WTC11 (cell line): ENCODE data around the gene STAG1. TPM values are rescaled to one million over a fixed set of nuclear protein-coding genes. Genes with fewer than 3 reads are reported as not detected.

Source experiments
- ATAC-seq: fragments of 200-7000 bp; cut with Tn5 transposase; 2 replicates; pipeline ENCODE4 v1.10.0; 2021; ENCODE audit warnings: mild to moderate bottlenecking, moderate library complexity
- CTCF ChIA-PET: fragments of 300-600 bp; sonication (Branson Sonifier 250); formaldehyde crosslinking; loops from one replicate; lab custom pipeline; 2021; ENCODE audit warnings: antibody characterized with exemption; lab: Charles Lee
- POLR2A ChIA-PET: fragments of 350-600 bp; sonication (Branson Sonifier 250); formaldehyde crosslinking; loops from one replicate; lab custom pipeline; 2021; ENCODE audit warnings: antibody characterized with exemption; lab: Charles Lee
- DNase-seq: peaks from one replicate; pipeline ENCODE4 v3.0.0; 2021; ENCODE audit warnings: low spot score
- H3K27ac Mint-ChIP-seq: 2 replicates; pipeline ENCODE4 v1.8.0; 2021; ENCODE audit warnings: mixed read lengths
- H3K27me3 Mint-ChIP-seq: 2 replicates; pipeline ENCODE4 v1.8.0; 2021; ENCODE audit warnings: low read depth, mild to moderate bottlenecking, moderate library complexity, mixed read lengths
- H3K36me3 Mint-ChIP-seq: 2 replicates; pipeline ENCODE4 v1.8.0; 2021; ENCODE audit warnings: mixed read lengths
- H3K4me1 Mint-ChIP-seq: 2 replicates; pipeline ENCODE4 v1.8.0; 2022; ENCODE audit warnings: mixed read lengths
- H3K4me3 Mint-ChIP-seq: 2 replicates; pipeline ENCODE4 v1.8.0; 2021; ENCODE audit warnings: mild to moderate bottlenecking, moderate library complexity, mixed read lengths
- H3K9me3 Mint-ChIP-seq: 2 replicates; pipeline ENCODE4 v1.8.0; 2021; ENCODE audit warnings: mixed read lengths
- CREB1 ChIP-seq: sonication (generic); formaldehyde crosslinking; IDR thresholded peaks from 2 replicates; pipeline ENCODE4 v1.8.0; 2023; ENCODE audit warnings: mild to moderate bottlenecking, missing genetic modification reagents
- CREM ChIP-seq: sonication (generic); formaldehyde crosslinking; IDR thresholded peaks from 2 replicates; pipeline ENCODE4 v1.8.1; 2022; ENCODE audit warnings: mild to moderate bottlenecking, missing genetic modification reagents, moderate library complexity
- ETV6 ChIP-seq: sonication (generic); formaldehyde crosslinking; IDR thresholded peaks from 2 replicates; pipeline ENCODE4 v1.8.1; 2022; ENCODE audit warnings: mild to moderate bottlenecking, missing genetic modification reagents
- FOXJ3 ChIP-seq: sonication (generic); formaldehyde crosslinking; IDR thresholded peaks from 2 replicates; pipeline ENCODE4 v1.9.0; 2021; ENCODE audit warnings: missing genetic modification reagents, mild to moderate bottlenecking, borderline replicate concordance
- HMGA2 ChIP-seq: fragments of 250-450 bp; sonication (Bioruptor Pico); IDR thresholded peaks from 2 replicates; pipeline ENCODE4 v1.4.0; 2021; ENCODE audit warnings: mild to moderate bottlenecking, moderate library complexity
- KAT7 ChIP-seq: sonication (generic); formaldehyde crosslinking; IDR thresholded peaks from 2 replicates; pipeline ENCODE4 v1.8.1; 2023; ENCODE audit warnings: missing genetic modification reagents, mild to moderate bottlenecking, borderline replicate concordance
- NFATC4 ChIP-seq: fragments of 250-450 bp; sonication (Bioruptor Pico); IDR thresholded peaks from 2 replicates; pipeline ENCODE4 v1.9.0; 2021; ENCODE audit warnings: mild to moderate bottlenecking
- NFYB ChIP-seq: sonication (generic); formaldehyde crosslinking; conservative IDR thresholded peaks from 2 replicates; pipeline ENCODE4 v1.8.0; 2022; ENCODE audit warnings: low read depth, missing genetic modification reagents
- NR1H2 ChIP-seq: sonication (generic); formaldehyde crosslinking; IDR thresholded peaks from 2 replicates; pipeline ENCODE4 v1.9.0; 2021; ENCODE audit warnings: mild to moderate bottlenecking, moderate library complexity, missing genetic modification reagents
- NR2C2 ChIP-seq: sonication (generic); formaldehyde crosslinking; IDR thresholded peaks from 2 replicates; pipeline ENCODE4 v1.8.0; 2022; ENCODE audit warnings: mild to moderate bottlenecking, missing genetic modification reagents
- OVOL2 ChIP-seq: fragments of 250-450 bp; sonication (Bioruptor Pico); IDR thresholded peaks from 2 replicates; pipeline ENCODE4 v1.9.0; 2021; ENCODE audit warnings: mild to moderate bottlenecking, borderline replicate concordance
- ZNF423 ChIP-seq: fragments of 250-450 bp; sonication (Bioruptor Pico); IDR thresholded peaks from 2 replicates; pipeline ENCODE4 v2.1.2; 2022; ENCODE audit warnings: mild to moderate bottlenecking, moderate library complexity
- total RNA-seq: library from RNA; stranded (reverse); gene quantifications from 3 replicates; pipeline ENCODE4 v1.2.3, GENCODE V29; 2021
- TF ChIP-seq, protein P1 (sequence below): sonication (generic); formaldehyde crosslinking; IDR thresholded peaks from 2 replicates; pipeline ENCODE4 v1.8.0; 2022; ENCODE audit warnings: mild to moderate bottlenecking, missing genetic modification reagents
- TF ChIP-seq, protein P2 (sequence below): sonication (generic); formaldehyde crosslinking; IDR thresholded peaks from 2 replicates; pipeline ENCODE4 v1.8.0; 2022; ENCODE audit warnings: mild to moderate bottlenecking, missing genetic modification reagents
- TF ChIP-seq, protein P3 (sequence below): sonication (generic); formaldehyde crosslinking; IDR thresholded peaks from 2 replicates; pipeline ENCODE4 v1.8.1; 2023; ENCODE audit warnings: mild to moderate bottlenecking, missing genetic modification reagents
- TF ChIP-seq, protein P4 (sequence below): fragments of 250-450 bp; sonication (Bioruptor Pico); IDR thresholded peaks from 2 replicates; pipeline ENCODE4 v1.8.0; 2021; ENCODE audit warnings: mild to moderate bottlenecking
- TF ChIP-seq, protein P5 (sequence below): sonication (generic); formaldehyde crosslinking; IDR thresholded peaks from 2 replicates; pipeline ENCODE4 v1.8.0; 2023; ENCODE audit warnings: missing genetic modification reagents
- TF ChIP-seq, protein P6 (sequence below): sonication (generic); formaldehyde crosslinking; IDR thresholded peaks from 2 replicates; pipeline ENCODE4 v1.8.0; 2022; ENCODE audit warnings: mild to moderate bottlenecking, missing genetic modification reagents
- TF ChIP-seq, protein P7 (sequence below): sonication (generic); formaldehyde crosslinking; conservative IDR thresholded peaks from 2 replicates; pipeline ENCODE4 v1.8.1; 2023; ENCODE audit warnings: mild to moderate bottlenecking, low read depth, missing genetic modification reagents, moderate library complexity
- TF ChIP-seq, protein P8 (sequence below): sonication (generic); formaldehyde crosslinking; IDR thresholded peaks from 2 replicates; pipeline ENCODE4 v1.8.0; 2022; ENCODE audit warnings: mild to moderate bottlenecking, missing genetic modification reagents

STAG1 gene
- total RNA-seq, 1 experiment from 2014 or later: 20.7 TPM

DNA sequence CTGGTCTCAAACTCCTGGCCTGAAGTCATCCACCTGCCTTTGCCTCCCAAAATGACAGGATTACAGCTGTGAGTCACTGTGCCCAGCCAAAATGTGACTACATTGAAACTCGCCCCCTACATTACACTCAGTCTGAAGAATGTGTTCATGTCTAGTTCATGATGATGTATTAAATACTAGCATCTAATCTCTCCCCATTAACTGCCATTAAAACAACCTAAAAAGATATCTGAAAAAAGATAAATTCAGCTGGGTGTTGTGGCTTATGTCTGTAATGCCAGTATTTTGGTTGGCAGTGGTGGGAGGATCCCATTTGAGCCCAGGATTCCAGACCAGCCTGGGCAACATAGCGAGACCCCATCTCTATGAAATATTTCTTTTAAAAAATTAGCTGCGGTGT, 342.6 kb downstream of the STAG1 start:
- DNase-seq (no peak), ATAC-seq (no peak)
- ChIA-PET CTCF (no interaction called here), POLR2A (no interaction called here)
- Mint-ChIP-seq H3K9me3 (no peaks in the 10 kb centered on the region), H3K4me1 (no peaks in the 10 kb centered on the region), H3K36me3 (no peaks in the 10 kb centered on the region), H3K27me3 (no peaks in the 10 kb centered on the region), H3K4me3 (no peak overlapping the region), H3K27ac (no peak overlapping the region)
- no peak for TF ChIP-seq NFATC4
- TF ChIP-seq, protein P1, sequence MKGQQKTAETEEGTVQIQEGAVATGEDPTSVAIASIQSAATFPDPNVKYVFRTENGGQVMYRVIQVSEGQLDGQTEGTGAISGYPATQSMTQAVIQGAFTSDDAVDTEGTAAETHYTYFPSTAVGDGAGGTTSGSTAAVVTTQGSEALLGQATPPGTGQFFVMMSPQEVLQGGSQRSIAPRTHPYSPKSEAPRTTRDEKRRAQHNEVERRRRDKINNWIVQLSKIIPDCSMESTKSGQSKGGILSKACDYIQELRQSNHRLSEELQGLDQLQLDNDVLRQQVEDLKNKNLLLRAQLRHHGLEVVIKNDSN (CRISPR knock-in tag): no peak
- no peak for TF ChIP-seq ETV6 (CRISPR knock-in tag)
- TF ChIP-seq, protein P2, sequence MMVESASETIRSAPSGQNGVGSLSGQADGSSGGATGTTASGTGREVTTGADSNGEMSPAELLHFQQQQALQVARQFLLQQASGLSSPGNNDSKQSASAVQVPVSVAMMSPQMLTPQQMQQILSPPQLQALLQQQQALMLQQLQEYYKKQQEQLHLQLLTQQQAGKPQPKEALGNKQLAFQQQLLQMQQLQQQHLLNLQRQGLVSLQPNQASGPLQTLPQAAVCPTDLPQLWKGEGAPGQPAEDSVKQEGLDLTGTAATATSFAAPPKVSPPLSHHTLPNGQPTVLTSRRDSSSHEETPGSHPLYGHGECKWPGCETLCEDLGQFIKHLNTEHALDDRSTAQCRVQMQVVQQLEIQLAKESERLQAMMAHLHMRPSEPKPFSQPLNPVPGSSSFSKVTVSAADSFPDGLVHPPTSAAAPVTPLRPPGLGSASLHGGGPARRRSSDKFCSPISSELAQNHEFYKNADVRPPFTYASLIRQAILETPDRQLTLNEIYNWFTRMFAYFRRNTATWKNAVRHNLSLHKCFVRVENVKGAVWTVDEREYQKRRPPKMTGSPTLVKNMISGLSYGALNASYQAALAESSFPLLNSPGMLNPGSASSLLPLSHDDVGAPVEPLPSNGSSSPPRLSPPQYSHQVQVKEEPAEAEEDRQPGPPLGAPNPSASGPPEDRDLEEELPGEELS (CRISPR knock-in tag): no peak
- no peak for TF ChIP-seq NFYB (CRISPR knock-in tag)
- no peak for TF ChIP-seq OVOL2 (CRISPR knock-in tag)
- TF ChIP-seq NR2C2 (CRISPR knock-in tag): no peak
- no peak for TF ChIP-seq FOXJ3
- TF ChIP-seq, protein P3, sequence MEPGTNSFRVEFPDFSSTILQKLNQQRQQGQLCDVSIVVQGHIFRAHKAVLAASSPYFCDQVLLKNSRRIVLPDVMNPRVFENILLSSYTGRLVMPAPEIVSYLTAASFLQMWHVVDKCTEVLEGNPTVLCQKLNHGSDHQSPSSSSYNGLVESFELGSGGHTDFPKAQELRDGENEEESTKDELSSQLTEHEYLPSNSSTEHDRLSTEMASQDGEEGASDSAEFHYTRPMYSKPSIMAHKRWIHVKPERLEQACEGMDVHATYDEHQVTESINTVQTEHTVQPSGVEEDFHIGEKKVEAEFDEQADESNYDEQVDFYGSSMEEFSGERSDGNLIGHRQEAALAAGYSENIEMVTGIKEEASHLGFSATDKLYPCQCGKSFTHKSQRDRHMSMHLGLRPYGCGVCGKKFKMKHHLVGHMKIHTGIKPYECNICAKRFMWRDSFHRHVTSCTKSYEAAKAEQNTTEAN (CRISPR knock-in tag): no peak
- no peak for TF ChIP-seq KAT7
- TF ChIP-seq ZNF423 (CRISPR knock-in tag): no peak
- TF ChIP-seq, protein P4, sequence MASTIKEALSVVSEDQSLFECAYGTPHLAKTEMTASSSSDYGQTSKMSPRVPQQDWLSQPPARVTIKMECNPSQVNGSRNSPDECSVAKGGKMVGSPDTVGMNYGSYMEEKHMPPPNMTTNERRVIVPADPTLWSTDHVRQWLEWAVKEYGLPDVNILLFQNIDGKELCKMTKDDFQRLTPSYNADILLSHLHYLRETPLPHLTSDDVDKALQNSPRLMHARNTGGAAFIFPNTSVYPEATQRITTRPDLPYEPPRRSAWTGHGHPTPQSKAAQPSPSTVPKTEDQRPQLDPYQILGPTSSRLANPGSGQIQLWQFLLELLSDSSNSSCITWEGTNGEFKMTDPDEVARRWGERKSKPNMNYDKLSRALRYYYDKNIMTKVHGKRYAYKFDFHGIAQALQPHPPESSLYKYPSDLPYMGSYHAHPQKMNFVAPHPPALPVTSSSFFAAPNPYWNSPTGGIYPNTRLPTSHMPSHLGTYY (CRISPR knock-in tag): no peak
- no peak for TF ChIP-seq HMGA2
- no peak for TF ChIP-seq CREB1 (CRISPR knock-in tag)
- TF ChIP-seq, protein P5, sequence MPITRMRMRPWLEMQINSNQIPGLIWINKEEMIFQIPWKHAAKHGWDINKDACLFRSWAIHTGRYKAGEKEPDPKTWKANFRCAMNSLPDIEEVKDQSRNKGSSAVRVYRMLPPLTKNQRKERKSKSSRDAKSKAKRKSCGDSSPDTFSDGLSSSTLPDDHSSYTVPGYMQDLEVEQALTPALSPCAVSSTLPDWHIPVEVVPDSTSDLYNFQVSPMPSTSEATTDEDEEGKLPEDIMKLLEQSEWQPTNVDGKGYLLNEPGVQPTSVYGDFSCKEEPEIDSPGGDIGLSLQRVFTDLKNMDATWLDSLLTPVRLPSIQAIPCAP (CRISPR knock-in tag): no peak
- no peak for TF ChIP-seq CREM (CRISPR knock-in tag)
- TF ChIP-seq, protein P6, sequence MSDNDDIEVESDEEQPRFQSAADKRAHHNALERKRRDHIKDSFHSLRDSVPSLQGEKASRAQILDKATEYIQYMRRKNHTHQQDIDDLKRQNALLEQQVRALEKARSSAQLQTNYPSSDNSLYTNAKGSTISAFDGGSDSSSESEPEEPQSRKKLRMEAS (CRISPR knock-in tag): no peak
- TF ChIP-seq NR1H2 (CRISPR knock-in tag): no peak
- TF ChIP-seq, protein P7, sequence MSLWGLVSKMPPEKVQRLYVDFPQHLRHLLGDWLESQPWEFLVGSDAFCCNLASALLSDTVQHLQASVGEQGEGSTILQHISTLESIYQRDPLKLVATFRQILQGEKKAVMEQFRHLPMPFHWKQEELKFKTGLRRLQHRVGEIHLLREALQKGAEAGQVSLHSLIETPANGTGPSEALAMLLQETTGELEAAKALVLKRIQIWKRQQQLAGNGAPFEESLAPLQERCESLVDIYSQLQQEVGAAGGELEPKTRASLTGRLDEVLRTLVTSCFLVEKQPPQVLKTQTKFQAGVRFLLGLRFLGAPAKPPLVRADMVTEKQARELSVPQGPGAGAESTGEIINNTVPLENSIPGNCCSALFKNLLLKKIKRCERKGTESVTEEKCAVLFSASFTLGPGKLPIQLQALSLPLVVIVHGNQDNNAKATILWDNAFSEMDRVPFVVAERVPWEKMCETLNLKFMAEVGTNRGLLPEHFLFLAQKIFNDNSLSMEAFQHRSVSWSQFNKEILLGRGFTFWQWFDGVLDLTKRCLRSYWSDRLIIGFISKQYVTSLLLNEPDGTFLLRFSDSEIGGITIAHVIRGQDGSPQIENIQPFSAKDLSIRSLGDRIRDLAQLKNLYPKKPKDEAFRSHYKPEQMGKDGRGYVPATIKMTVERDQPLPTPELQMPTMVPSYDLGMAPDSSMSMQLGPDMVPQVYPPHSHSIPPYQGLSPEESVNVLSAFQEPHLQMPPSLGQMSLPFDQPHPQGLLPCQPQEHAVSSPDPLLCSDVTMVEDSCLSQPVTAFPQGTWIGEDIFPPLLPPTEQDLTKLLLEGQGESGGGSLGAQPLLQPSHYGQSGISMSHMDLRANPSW: no peak
- TF ChIP-seq, protein P8, sequence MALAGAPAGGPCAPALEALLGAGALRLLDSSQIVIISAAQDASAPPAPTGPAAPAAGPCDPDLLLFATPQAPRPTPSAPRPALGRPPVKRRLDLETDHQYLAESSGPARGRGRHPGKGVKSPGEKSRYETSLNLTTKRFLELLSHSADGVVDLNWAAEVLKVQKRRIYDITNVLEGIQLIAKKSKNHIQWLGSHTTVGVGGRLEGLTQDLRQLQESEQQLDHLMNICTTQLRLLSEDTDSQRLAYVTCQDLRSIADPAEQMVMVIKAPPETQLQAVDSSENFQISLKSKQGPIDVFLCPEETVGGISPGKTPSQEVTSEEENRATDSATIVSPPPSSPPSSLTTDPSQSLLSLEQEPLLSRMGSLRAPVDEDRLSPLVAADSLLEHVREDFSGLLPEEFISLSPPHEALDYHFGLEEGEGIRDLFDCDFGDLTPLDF (CRISPR knock-in tag): no peak
